SJSA1 (cell line): ENCODE data around the gene ODAD2. TPM values are rescaled to one million over a fixed set of nuclear protein-coding genes. Genes with fewer than 3 reads are reported as not detected.
"Not testable (repeated sequence)": the region's sequence is repeated elsewhere in the genome, so short reads cannot be mapped to it uniquely, and the experiment has no call there.

Experiments used
- DNase-seq, 2 experiments: peaks; one replicate each; pipeline ENCODE4 v3.0.0-alpha.2; 2015 to 2020; ENCODE audit warnings: low spot score in 2 of 2, low read depth in 1 of 2
- H3K27ac ChIP-seq: fragments of 250-450 bp; sonication (Bioruptor Pico); 2 replicates; pipeline ENCODE4 v1.5.1; 2020; ENCODE audit warnings: mild to moderate bottlenecking, moderate library complexity
- H3K27me3 ChIP-seq: fragments of 250-450 bp; sonication (Bioruptor Pico); replicated peaks from 2 replicates; pipeline ENCODE4 v1.5.1; 2020; ENCODE audit warnings: mild to moderate bottlenecking, moderate library complexity
- H3K36me3 ChIP-seq: fragments of 250-450 bp; sonication (Bioruptor Pico); 2 replicates; pipeline ENCODE4 v1.5.1; 2020; ENCODE audit warnings: mild to moderate bottlenecking
- H3K4me1 ChIP-seq: fragments of 250-450 bp; sonication (Bioruptor Pico); replicated peaks from 2 replicates; pipeline ENCODE4 v1.6.1; 2021; ENCODE audit warnings: mild to moderate bottlenecking
- H3K4me3 ChIP-seq: fragments of 250-450 bp; sonication (Bioruptor Pico); 2 replicates; pipeline ENCODE4 v1.5.1; 2020; ENCODE audit warnings: mild to moderate bottlenecking
- H3K9me3 ChIP-seq: fragments of 250-450 bp; sonication (Bioruptor Pico); replicated peaks from 2 replicates; pipeline ENCODE4 v1.5.1; 2020; ENCODE audit warnings: mild to moderate bottlenecking
- total RNA-seq: library from RNA; depleted of rRNA; stranded (reverse); fragments of >200 nt; shearing (Covaris generic); gene quantifications from 2 replicates; pipeline ENCODE4 v1.2.3, GENCODE V29; 2014

Gene ODAD2
- total RNA-seq, 1 experiment from 2014 or later, result 0.68 TPM

GRCh38 chr10:27947540-27947939 lies 51.3 kb downstream of the ODAD2 start:
- Histone ChIP-seq H3K4me3 (no peak overlapping the region), H3K4me1 (peaks cover 8% of the 10 kb centered on the region; the same call in 1 of the 2 replicates), H3K36me3 (no peaks in the 10 kb centered on the region), H3K9me3 (no peaks in the 10 kb centered on the region), H3K27ac (no peak overlapping the region), H3K27me3 (no peaks in the 10 kb centered on the region)
- DNase-seq, result no peak

DNA sequence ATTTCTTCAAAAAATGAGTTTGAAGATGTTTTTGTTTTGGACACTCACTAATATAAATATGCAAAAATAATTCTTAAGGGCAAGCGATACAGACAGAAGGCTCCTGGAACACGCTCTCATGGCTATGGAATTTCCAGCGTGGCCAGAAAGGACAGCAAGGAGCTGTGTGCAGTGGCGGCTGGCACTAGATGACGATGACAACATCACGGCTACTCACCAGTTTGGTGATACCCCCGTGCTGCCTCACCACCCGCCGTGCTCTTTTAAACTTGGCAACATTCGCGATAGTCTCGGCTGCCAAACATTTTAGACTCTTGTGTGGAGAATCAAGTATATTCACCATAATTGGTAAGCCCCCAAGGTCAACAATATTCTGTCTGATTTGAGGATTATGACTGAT lies 54.9 kb downstream of the ODAD2 start:
- Histone ChIP-seq H3K4me3 (no peak overlapping the region), H3K9me3 (no peaks in the 10 kb centered on the region), H3K4me1 (no peaks in the 10 kb centered on the region), H3K27ac (no peak overlapping the region), H3K27me3 (no peaks in the 10 kb centered on the region), H3K36me3 (no peaks in the 10 kb centered on the region)
- DNase-seq, result no peak

DNA sequence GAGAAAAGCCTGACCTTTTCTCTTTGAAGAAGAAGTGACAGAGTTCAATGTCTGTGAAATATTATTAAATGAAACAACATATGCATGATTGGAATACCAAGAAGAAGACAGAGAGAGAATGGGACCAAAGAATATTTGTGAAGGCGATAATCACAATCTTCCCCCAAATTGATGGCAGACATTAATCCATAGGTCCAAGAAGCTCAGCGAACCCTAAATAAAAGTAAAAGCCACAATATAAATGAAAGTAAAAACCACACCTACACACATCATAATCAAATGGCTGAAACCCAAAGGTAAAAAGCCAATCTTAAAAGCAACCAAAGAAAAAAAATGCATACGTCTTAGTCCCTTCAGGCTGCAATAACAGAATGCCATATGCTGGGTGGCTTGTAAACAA lies 84.0 kb downstream of the ODAD2 start:
- Histone ChIP-seq H3K9me3 (no peaks in the 10 kb centered on the region), H3K36me3 (no peaks in the 10 kb centered on the region), H3K27me3 (no peaks in the 10 kb centered on the region), H3K4me1 (no peaks in the 10 kb centered on the region), H3K27ac (no peak overlapping the region), H3K4me3 (no peak overlapping the region)
- DNase-seq, result no peak

GRCh38 chr10:27912231-27912630 lies 86.6 kb downstream of the ODAD2 start:
- Histone ChIP-seq H3K4me1 (no peaks in the 10 kb centered on the region), H3K9me3 (no peaks in the 10 kb centered on the region), H3K36me3 (no peaks in the 10 kb centered on the region), H3K27me3 (no peaks in the 10 kb centered on the region), H3K27ac (no peak overlapping the region), H3K4me3 (no peak overlapping the region)
- DNase-seq, result no peak

DNA sequence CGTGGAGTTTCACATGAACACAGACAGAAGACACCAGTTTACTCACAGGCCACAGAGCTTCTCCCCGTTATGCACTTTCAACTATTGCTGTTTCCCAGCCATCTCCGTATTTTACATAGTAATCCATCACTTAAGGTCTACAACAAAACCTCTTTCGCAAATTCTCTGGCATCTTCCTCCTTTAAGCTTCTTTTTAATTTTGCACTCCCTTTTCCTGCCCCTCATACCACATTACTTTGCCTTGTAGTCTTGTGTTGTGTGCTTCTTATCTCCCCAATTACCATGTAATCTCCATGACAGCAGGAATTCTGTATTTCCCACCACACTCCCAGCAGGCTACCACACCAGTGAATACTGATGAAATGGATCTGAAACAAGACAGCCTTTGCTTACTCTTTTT lies 87.3 kb downstream of the ODAD2 start:
- no peaks in the 10 kb centered on the region for H3K36me3 ChIP-seq
- H3K4me1 ChIP-seq, result no peaks in the 10 kb centered on the region
- H3K27me3 ChIP-seq, result no peaks in the 10 kb centered on the region
- H3K4me3 ChIP-seq, result no peak overlapping the region
- DNase-seq, result no peak
- H3K27ac ChIP-seq, result no peak overlapping the region
- H3K9me3 ChIP-seq, result no peaks in the 10 kb centered on the region

GRCh38 chr10:27911011-27911410 lies 87.9 kb downstream of the ODAD2 start:
- no peaks in the 10 kb centered on the region for H3K4me1 ChIP-seq
- no peak overlapping the region for H3K4me3 ChIP-seq
- H3K27ac ChIP-seq, result no peak overlapping the region
- no peak for DNase-seq
- no peaks in the 10 kb centered on the region for H3K36me3 ChIP-seq
- no peaks in the 10 kb centered on the region for H3K9me3 ChIP-seq
- H3K27me3 ChIP-seq, result no peaks in the 10 kb centered on the region

- no peak overlapping the region for H3K4me3 ChIP-seq
- no peaks in the 10 kb centered on the region for H3K9me3 ChIP-seq
- no peaks in the 10 kb centered on the region for H3K36me3 ChIP-seq
Observed at GRCh38 chr10:27908231-27908630, 90.6 kb downstream of the ODAD2 start.

GRCh38 chr10:27899485-27899884 lies 99.4 kb downstream of the ODAD2 start:
- H3K4me3 ChIP-seq, H3K4me1 ChIP-seq, DNase-seq, H3K27ac ChIP-seq, H3K9me3 ChIP-seq, H3K36me3 ChIP-seq, H3K27me3 ChIP-seq: not testable (repeated sequence)

More at GRCh38 chr10:27908231-27908630, 90.6 kb downstream of the ODAD2 start:
- no peak for DNase-seq
- H3K27me3 ChIP-seq, result no peaks in the 10 kb centered on the region
- no peak overlapping the region for H3K27ac ChIP-seq
- H3K4me1 ChIP-seq, result no peaks in the 10 kb centered on the region

GRCh38 chr10:27899058-27899457 lies 99.8 kb downstream of the ODAD2 start:
- Histone ChIP-seq H3K27me3 (no peaks in the 10 kb centered on the region), H3K4me1 (no peaks in the 10 kb centered on the region), H3K4me3 (no peak overlapping the region), H3K9me3 (no peaks in the 10 kb centered on the region), H3K27ac (no peak overlapping the region), H3K36me3 (no peaks in the 10 kb centered on the region)
- DNase-seq, result no peak

- H3K36me3 ChIP-seq, result no peaks in the 10 kb centered on the region
- no peaks in the 10 kb centered on the region for H3K9me3 ChIP-seq
- no peak overlapping the region for H3K27ac ChIP-seq
- DNase-seq, result peak in 1 of 2 experiments; percentile 1
- no peaks in the 10 kb centered on the region for H3K27me3 ChIP-seq
- peaks cover 5% of the 10 kb centered on the region for H3K4me1 ChIP-seq
- H3K4me3 ChIP-seq, result no peak overlapping the region
Observed at GRCh38 chr10:27893358-27893954, 105.4 kb downstream of the ODAD2 start.

DNA sequence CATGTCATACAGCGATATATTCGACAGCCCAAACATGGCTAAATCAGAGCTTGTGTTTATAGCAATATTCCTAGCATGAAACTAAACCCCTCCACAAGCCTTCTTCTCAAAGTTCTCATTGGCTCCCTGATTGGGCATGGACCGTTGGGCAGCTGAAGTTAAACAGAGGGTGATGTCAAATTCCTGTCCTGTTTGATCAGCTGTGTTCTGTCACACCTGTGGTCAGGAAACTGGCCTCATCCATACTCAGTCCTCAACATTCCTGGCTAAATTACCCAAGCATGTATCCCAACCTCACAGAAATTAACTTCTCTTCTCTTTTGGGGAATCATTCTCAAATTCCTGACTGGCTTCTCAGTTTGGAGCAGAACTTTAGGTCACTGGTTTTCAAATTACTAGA lies 107.9 kb downstream of the ODAD2 start:
- Histone ChIP-seq H3K27me3 (no peaks in the 10 kb centered on the region), H3K36me3 (no peaks in the 10 kb centered on the region), H3K4me1 (peaks cover 5% of the 10 kb centered on the region), H3K27ac (no peak overlapping the region), H3K9me3 (no peaks in the 10 kb centered on the region), H3K4me3 (no peak overlapping the region)
- no peak for DNase-seq

- no peaks in the 10 kb centered on the region for H3K9me3 ChIP-seq
- H3K4me1 ChIP-seq, result peaks cover 5% of the 10 kb centered on the region
- H3K36me3 ChIP-seq, result no peaks in the 10 kb centered on the region
- DNase-seq, result no peak
- no peaks in the 10 kb centered on the region for H3K27me3 ChIP-seq
- H3K4me3 ChIP-seq, result no peak overlapping the region
- no peak overlapping the region for H3K27ac ChIP-seq
Observed at GRCh38 chr10:27889518-27889917, 109.4 kb downstream of the ODAD2 start.

DNA sequence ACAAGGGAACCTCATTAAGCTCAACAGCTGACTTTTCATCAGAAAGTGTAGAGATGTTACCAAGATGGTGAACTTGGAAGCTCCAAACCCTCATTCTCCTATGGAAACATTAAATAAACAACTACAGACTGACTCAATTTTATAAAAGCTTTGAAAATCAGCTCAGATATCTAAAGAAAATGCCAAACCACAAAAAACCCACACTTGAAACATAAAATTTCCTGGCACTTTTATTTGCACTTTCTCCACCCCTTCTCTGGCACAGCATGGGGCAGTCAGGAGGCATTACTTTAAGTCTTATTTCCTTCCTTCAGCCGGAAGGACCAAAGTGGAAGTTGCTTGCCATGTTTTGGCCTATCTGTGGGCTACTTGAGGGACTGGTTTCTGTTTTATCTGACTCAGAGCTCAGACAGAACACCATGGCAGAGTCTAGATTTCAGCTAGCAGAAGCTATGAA lies 114.7 kb downstream of the ODAD2 start:
- no peak for DNase-seq

GRCh38 chr10:27878281-27878680 lies 120.6 kb downstream of the ODAD2 start:
- H3K36me3 ChIP-seq, result no peaks in the 10 kb centered on the region
- 0 out of 2 replicates have a peak, but pooled peaks cover 2% of the 10 kb centered on the region for H3K27me3 ChIP-seq
- no peak overlapping the region for H3K4me3 ChIP-seq
- H3K27ac ChIP-seq, result no peak overlapping the region
- no peaks in the 10 kb centered on the region for H3K4me1 ChIP-seq
- H3K9me3 ChIP-seq, result no peaks in the 10 kb centered on the region
- DNase-seq, result no peak

More for the DNA sequence above, 114.7 kb downstream of the ODAD2 start:
- Histone ChIP-seq H3K9me3 (no peaks in the 10 kb centered on the region), H3K4me3 (no peak overlapping the region), H3K4me1 (no peaks in the 10 kb centered on the region), H3K27ac (no peak overlapping the region), H3K27me3 (no peaks in the 10 kb centered on the region), H3K36me3 (no peaks in the 10 kb centered on the region)

DNA sequence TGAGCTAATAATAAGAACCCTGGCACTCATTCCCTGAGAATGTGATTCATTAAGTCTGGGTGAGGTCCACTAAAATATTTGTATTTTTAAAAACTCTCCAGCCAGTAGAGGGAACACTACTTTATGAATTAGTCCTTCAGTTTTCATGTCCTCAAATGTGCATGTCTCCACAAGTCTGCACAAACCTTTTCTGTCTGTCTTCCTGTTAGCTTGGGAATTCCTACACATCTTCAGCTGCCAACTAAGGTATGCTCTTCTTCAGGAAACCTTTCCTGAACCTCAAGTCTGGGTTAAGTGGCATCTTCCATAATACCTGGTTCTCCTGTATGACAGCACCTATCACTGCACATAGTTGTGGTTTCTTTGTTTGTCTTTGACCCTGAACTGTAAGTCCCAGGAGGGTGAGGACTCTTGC lies 133.7 kb downstream of the ODAD2 start:
- Histone ChIP-seq H3K36me3 (no peaks in the 10 kb centered on the region), H3K9me3 (0 out of 2 replicates have a peak, but pooled peaks cover 2% of the 10 kb centered on the region), H3K4me3 (no peak overlapping the region), H3K27ac (no peak overlapping the region), H3K4me1 (no peaks in the 10 kb centered on the region), H3K27me3 (no peaks in the 10 kb centered on the region)
- DNase-seq, result no peak
